ENCODE results near the gene DNM3.

DNA sequence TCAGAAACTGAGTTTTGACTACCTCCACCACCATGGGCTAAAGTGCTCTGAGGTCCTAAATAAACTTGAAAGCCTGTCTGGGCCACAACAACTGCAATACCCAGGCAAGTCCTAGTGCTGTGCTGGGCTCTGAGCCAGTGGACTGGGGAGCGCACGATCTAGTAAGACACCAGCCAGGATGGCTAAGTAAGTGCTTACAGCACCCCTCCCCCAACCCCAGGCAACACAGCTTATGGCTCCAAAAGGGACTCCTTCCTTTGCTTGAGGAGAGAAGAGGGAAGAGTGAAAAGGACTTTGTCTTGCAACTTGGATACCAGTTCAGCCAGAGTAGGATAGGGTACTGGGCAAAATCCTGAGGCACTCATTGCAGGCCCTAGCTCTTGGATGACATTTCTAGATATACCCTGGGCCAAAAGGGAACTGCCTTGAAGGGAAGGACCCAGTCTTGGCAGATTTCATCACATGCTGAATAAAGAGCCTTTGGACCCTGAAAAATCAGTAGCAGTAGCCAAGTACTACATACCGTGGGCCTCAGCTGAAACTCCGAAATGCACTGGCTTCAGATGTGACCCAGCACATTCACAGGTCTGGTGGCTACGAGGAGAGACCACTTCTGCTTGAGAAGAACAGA lies 580.8 kb downstream of the DNM3 start:
- TF ChIP-seq, protein P1, sequence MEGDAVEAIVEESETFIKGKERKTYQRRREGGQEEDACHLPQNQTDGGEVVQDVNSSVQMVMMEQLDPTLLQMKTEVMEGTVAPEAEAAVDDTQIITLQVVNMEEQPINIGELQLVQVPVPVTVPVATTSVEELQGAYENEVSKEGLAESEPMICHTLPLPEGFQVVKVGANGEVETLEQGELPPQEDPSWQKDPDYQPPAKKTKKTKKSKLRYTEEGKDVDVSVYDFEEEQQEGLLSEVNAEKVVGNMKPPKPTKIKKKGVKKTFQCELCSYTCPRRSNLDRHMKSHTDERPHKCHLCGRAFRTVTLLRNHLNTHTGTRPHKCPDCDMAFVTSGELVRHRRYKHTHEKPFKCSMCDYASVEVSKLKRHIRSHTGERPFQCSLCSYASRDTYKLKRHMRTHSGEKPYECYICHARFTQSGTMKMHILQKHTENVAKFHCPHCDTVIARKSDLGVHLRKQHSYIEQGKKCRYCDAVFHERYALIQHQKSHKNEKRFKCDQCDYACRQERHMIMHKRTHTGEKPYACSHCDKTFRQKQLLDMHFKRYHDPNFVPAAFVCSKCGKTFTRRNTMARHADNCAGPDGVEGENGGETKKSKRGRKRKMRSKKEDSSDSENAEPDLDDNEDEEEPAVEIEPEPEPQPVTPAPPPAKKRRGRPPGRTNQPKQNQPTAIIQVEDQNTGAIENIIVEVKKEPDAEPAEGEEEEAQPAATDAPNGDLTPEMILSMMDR (IDR thresholded peaks at IDR 0.05): no peak
- TF ChIP-seq POLR2A (IDR thresholded peaks at IDR 0.05) (no peak), EP300 (IDR thresholded peaks at IDR 0.05; ENCODE audit: low read depth) (no peak)
